Effector memory CD4-positive, alpha-beta T cell (primary cell): ENCODE results near the gene MAPRE3.

Source experiments
- DNase-seq, 3 donors: peaks; one replicate each; pipeline ENCODE4 v3.0.0-alpha.2; 2020
- H3K27ac ChIP-seq: 2 replicates; pipeline ENCODE4 v1.7.0; 2013; ENCODE audit warnings: mild to moderate bottlenecking, low read length, moderate library complexity; ENCODE audit not compliant: insufficient read depth, poor library complexity, severe bottlenecking
- H3K27me3 ChIP-seq: replicated peaks from 2 replicates; pipeline ENCODE4 v1.7.0; 2013; ENCODE audit warnings: mild to moderate bottlenecking, low read length; ENCODE audit not compliant: insufficient read depth, control insufficient read depth, poor library complexity, severe bottlenecking
- H3K36me3 ChIP-seq: 2 replicates; pipeline ENCODE4 v1.7.0; 2013; ENCODE audit warnings: mild to moderate bottlenecking, low read length, moderate library complexity; ENCODE audit not compliant: control insufficient read depth, insufficient read depth
- H3K4me1 ChIP-seq: 2 replicates; pipeline ENCODE4 v1.7.0; 2013; ENCODE audit warnings: low read length, mild to moderate bottlenecking; ENCODE audit not compliant: control insufficient read depth, insufficient read depth, poor library complexity, severe bottlenecking
- H3K4me3 ChIP-seq: 2 replicates; pipeline ENCODE4 v1.7.0; 2013; ENCODE audit warnings: low read length, low read depth, mild to moderate bottlenecking; ENCODE audit not compliant: insufficient read depth, poor library complexity, severe bottlenecking
- H3K9me3 ChIP-seq: 2 replicates; pipeline ENCODE4 v1.7.0; 2013; ENCODE audit warnings: mild to moderate bottlenecking, low read length, moderate library complexity; ENCODE audit not compliant: control insufficient read depth

Gene MAPRE3

GRCh38 chr2:26979741-26980140 is 9.3 kb downstream of the MAPRE3 start:
- Histone ChIP-seq H3K27me3 (no peaks in the 10 kb centered on the region), H3K27ac (no peak overlapping the region), H3K36me3 (no peaks in the 10 kb centered on the region), H3K9me3 (no peaks in the 10 kb centered on the region), H3K4me1 (no peaks in the 10 kb centered on the region), H3K4me3 (no peak overlapping the region)
- DNase-seq, result no peak

GRCh38 chr2:26980971-26981370 is 10.5 kb downstream of the MAPRE3 start:
- no peak overlapping the region for H3K4me3 ChIP-seq
- no peaks in the 10 kb centered on the region for H3K9me3 ChIP-seq
- no peak overlapping the region for H3K27ac ChIP-seq
- no peaks in the 10 kb centered on the region for H3K4me1 ChIP-seq
- no peaks in the 10 kb centered on the region for H3K36me3 ChIP-seq
- DNase-seq, result no peak
- no peaks in the 10 kb centered on the region for H3K27me3 ChIP-seq

- no peak overlapping the region for H3K27ac ChIP-seq
- DNase-seq, result peak in 1 of 3 donors; percentile 3
- no peaks in the 10 kb centered on the region for H3K4me1 ChIP-seq
- H3K4me3 ChIP-seq, result no peak overlapping the region
- no peaks in the 10 kb centered on the region for H3K27me3 ChIP-seq
- H3K9me3 ChIP-seq, result no peaks in the 10 kb centered on the region
- no peaks in the 10 kb centered on the region for H3K36me3 ChIP-seq
Measured at GRCh38 chr2:26982102-26982742, 11.8 kb downstream of the MAPRE3 start.

DNA sequence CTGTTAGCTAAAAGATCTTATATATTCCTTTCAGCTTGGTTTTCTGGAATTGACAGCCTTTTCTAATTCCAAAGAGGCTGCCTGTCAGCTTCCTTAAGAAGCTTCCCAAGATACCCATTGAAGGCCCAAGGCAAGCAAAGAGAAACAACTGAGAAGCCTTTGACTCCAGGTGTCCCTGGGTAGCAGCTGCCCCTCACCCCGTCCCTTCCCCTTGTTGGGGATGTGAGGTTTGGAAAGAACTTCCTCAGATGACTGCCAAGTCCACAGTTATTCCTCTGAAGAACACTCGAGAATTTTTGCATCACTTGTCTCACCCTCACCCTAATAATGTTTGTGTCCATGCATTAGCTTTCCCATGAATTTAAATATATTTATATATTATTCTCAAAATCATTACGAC is 13.3 kb downstream of the MAPRE3 start:
- no peak for DNase-seq
- no peak overlapping the region for H3K4me3 ChIP-seq
- no peak overlapping the region for H3K27ac ChIP-seq
- H3K9me3 ChIP-seq, result no peaks in the 10 kb centered on the region
- H3K4me1 ChIP-seq, result no peaks in the 10 kb centered on the region
- H3K36me3 ChIP-seq, result no peaks in the 10 kb centered on the region
- no peaks in the 10 kb centered on the region for H3K27me3 ChIP-seq

DNA sequence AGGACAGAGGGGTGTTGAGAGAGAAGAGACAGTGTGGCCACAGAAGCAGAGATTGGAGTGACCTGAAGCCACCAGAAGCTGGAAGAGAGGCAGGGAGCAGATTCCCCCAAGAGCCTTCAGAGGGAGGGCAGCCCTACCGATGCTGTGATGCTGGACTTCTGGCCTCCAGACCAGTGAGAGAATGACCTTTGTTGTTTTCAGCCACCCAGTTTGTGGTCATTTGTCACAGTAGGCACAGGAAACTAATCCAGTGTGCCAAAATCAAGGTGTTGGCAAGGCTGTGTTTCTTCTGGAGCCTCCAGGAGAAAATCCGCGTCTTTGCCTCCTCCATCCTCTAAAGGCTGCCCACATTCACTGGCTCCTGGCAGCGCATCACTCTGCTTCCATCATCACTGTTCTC is 15.4 kb downstream of the MAPRE3 start:
- no peaks in the 10 kb centered on the region for H3K36me3 ChIP-seq

DNA sequence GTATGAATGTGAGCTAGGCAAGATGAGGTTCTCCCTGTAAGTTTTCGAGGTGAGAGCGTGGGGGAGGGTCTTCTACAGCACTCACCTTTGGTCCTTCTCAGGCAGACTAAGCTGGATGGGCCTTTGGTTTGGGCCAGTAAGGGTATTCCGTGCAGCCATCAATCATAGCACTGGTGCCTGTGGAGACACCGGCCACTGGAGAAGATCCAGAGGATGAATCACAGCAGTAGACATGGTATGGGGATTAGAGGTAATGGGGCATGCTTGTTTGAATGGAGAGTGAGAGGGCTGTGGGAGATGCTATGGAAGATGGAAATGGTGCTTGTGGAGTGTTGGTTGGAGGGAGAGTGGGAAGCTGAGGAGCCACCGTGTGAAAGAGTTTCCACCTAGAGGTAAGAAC is 16.1 kb downstream of the MAPRE3 start:
- Histone ChIP-seq H3K4me1 (no peaks in the 10 kb centered on the region), H3K27ac (no peak overlapping the region), H3K27me3 (no peaks in the 10 kb centered on the region), H3K4me3 (no peak overlapping the region), H3K36me3 (no peaks in the 10 kb centered on the region), H3K9me3 (no peaks in the 10 kb centered on the region)
- DNase-seq, result no peak

More for the DNA sequence above, 15.4 kb downstream of the MAPRE3 start:
- no peak overlapping the region for H3K4me3 ChIP-seq
- no peaks in the 10 kb centered on the region for H3K27me3 ChIP-seq
- H3K9me3 ChIP-seq, result no peaks in the 10 kb centered on the region
- H3K27ac ChIP-seq, result no peak overlapping the region
- H3K4me1 ChIP-seq, result no peaks in the 10 kb centered on the region
- DNase-seq, result no peak

DNA sequence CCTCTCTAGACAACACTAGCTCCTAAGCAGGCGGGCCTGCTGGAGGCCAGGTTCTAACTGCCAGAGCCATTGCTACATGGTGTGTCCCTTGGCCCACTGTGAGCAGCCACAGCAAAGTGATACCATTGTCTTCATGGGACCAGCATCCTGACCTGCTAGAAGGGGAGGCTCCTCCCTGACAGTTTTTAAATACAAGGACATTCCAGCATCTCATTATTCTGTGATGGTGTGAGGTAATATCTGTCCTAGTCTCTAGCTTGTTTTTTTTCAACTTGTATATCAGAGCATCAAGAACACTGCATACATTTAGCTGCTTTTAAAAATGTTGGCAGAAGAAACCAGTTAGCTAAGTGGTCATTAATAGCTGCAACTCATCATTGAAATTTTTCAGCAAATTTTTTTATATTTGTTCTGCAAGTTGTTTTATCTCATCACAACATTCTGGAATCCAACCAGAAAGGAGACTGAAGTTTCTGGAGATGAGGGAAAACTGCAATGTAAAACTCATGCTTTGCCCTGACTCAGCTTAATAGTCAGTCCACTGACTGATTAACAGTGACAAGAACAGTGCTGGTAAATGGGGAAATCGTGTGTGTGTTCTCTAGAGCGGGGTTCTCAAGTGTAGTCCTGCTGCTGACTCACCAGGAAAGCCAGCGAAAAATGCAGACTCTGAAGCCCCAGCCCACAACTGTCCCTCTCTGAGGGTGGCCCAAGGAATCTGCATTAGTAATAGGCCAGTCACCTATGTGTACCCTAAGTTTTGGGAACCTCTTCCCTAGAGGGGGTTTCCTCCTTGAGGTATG is 17.8 kb downstream of the MAPRE3 start:
- Histone ChIP-seq H3K9me3 (no peaks in the 10 kb centered on the region), H3K27me3 (no peaks in the 10 kb centered on the region), H3K27ac (no peak overlapping the region), H3K4me1 (no peaks in the 10 kb centered on the region), H3K4me3 (no peak overlapping the region), H3K36me3 (no peaks in the 10 kb centered on the region)
- DNase-seq, result no peak

DNA sequence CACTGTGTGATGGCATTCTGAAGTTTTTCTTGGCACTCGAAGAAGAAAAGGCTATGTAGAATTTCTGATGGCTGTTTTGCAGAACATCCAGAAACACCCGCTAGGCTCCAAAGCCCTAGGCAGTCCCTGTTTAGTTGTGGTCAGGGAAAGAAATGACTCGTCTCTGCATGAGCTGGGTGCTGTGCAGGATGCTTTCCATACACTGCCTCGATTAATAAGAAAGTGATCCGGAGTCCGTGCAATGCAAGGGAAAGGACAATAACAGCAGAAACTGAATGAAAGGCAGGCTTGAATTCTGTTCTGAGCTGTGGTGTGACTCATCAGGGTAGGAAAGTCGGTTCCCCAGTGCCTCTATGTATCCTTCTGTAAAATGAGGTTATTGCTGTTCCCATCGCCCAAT is 18.7 kb downstream of the MAPRE3 start:
- H3K4me1 ChIP-seq, result no peaks in the 10 kb centered on the region
- no peak overlapping the region for H3K27ac ChIP-seq
- H3K9me3 ChIP-seq, result no peaks in the 10 kb centered on the region
- DNase-seq, result no peak
- H3K36me3 ChIP-seq, result no peaks in the 10 kb centered on the region
- no peak overlapping the region for H3K4me3 ChIP-seq
- no peaks in the 10 kb centered on the region for H3K27me3 ChIP-seq

- no peaks in the 10 kb centered on the region for H3K27me3 ChIP-seq
- H3K27ac ChIP-seq, result no peak overlapping the region
- no peak for DNase-seq
Measured at GRCh38 chr2:26991717-26992116, 21.3 kb downstream of the MAPRE3 start.

DNA sequence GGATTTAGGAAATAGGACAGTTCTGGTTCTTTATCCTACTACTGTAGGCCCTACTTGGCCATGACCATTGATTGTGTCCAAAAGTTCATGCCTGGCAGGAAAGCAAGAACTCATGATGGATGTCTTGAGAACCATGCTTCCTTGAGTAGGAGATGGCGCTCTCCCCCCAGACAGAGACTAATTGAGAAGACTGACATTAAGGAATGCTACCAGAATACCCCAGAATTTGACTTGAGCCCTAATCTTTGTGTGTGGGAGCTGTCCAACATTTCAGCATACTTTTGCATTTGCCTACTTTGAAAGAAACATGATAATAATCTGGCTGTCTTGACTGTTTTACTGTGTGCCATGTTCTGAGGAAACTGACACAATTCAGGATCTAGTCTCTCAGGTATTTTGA is 23.3 kb downstream of the MAPRE3 start:
- no peak for DNase-seq
- no peak overlapping the region for H3K27ac ChIP-seq
- H3K27me3 ChIP-seq, result no peaks in the 10 kb centered on the region
- no peaks in the 10 kb centered on the region for H3K9me3 ChIP-seq
- H3K4me1 ChIP-seq, result no peaks in the 10 kb centered on the region
- no peaks in the 10 kb centered on the region for H3K36me3 ChIP-seq
- no peak overlapping the region for H3K4me3 ChIP-seq

More at GRCh38 chr2:26991717-26992116, 21.3 kb downstream of the MAPRE3 start:
- H3K9me3 ChIP-seq, result no peaks in the 10 kb centered on the region
- no peaks in the 10 kb centered on the region for H3K4me1 ChIP-seq
- no peaks in the 10 kb centered on the region for H3K36me3 ChIP-seq
- H3K4me3 ChIP-seq, result no peak overlapping the region
